NCI-H2029 (cell line): Measurements from ENCODE around the gene PLEKHA6.
"Not testable (repeated sequence)": the region's sequence is repeated elsewhere in the genome, so short reads cannot be mapped to it uniquely, and the experiment has no call there.

Experiments
- DNase-seq: peaks from one replicate; lab custom pipeline; 2025; lab: John Stamatoyannopoulos, UW

PLEKHA6 gene

GRCh38 chr1:204337583-204337982 is 22.1 kb downstream of the PLEKHA6 start:
- no peak for DNase-seq

- no peak for DNase-seq
These were observed 22.7 kb downstream of the PLEKHA6 start for GRCh38 chr1:204337036-204337429.

- DNase-seq, result no peak
These were observed 23.2 kb downstream of the PLEKHA6 start for GRCh38 chr1:204336421-204337035.

- no peak for DNase-seq
These were observed 24.2 kb downstream of the PLEKHA6 start for GRCh38 chr1:204335533-204335932.

- DNase-seq, result peak; percentile 28
These were observed 24.6 kb downstream of the PLEKHA6 start for GRCh38 chr1:204335085-204335484.

GRCh38 chr1:204334455-204334854 is 25.3 kb downstream of the PLEKHA6 start:
- DNase-seq, result no peak

- DNase-seq, result no peak
These were observed 26.3 kb downstream of the PLEKHA6 start for GRCh38 chr1:204333427-204333826.

- peak; percentile 79 for DNase-seq
These were observed 27.8 kb downstream of the PLEKHA6 start for GRCh38 chr1:204331847-204332487.

GRCh38 chr1:204331275-204331674 is 28.5 kb downstream of the PLEKHA6 start:
- DNase-seq, result peak; percentile 50

GRCh38 chr1:204327870-204328269 is 31.9 kb downstream of the PLEKHA6 start:
- DNase-seq, result not testable (repeated sequence)

- no peak for DNase-seq
These were observed 32.4 kb downstream of the PLEKHA6 start for GRCh38 chr1:204327359-204327758.

GRCh38 chr1:204326771-204327300 is 32.9 kb downstream of the PLEKHA6 start:
- DNase-seq, result no peak

GRCh38 chr1:204325944-204326343 is 33.8 kb downstream of the PLEKHA6 start:
- no peak for DNase-seq

- DNase-seq, result no peak
These were observed 35.8 kb downstream of the PLEKHA6 start for GRCh38 chr1:204323887-204324286.

GRCh38 chr1:204322339-204322868 is 37.3 kb downstream of the PLEKHA6 start:
- no peak for DNase-seq

GRCh38 chr1:204321665-204322064 is 38.1 kb downstream of the PLEKHA6 start:
- no peak for DNase-seq

GRCh38 chr1:204321051-204321450 is 38.7 kb downstream of the PLEKHA6 start:
- no peak for DNase-seq

GRCh38 chr1:204320382-204320804 is 39.3 kb downstream of the PLEKHA6 start:
- no peak for DNase-seq

- no peak for DNase-seq
These were observed 40.3 kb downstream of the PLEKHA6 start for GRCh38 chr1:204319462-204319861.

- no peak for DNase-seq
These were observed 40.7 kb downstream of the PLEKHA6 start for GRCh38 chr1:204319027-204319426.

GRCh38 chr1:204318324-204318723 is 41.4 kb downstream of the PLEKHA6 start:
- no peak for DNase-seq

- no peak for DNase-seq
These were observed 42.6 kb downstream of the PLEKHA6 start for GRCh38 chr1:204317170-204317569.

GRCh38 chr1:204316164-204316563 is 43.6 kb downstream of the PLEKHA6 start:
- DNase-seq, result no peak
